Stimulated activated CD4-positive, alpha-beta T cell treated with anti-CD3 and anti-CD28 coated beads, Interleukin-4, amount 100 ng/mL, for 48 hours (primary cell): ENCODE data around the gene MAST3.
A peak's percentile ranks its signal among the peaks of the same experiment; 100 is the strongest.

Experiments
- DNase-seq, 2 donors: peaks; one replicate each; pipeline ENCODE4 v3.0.0-alpha.2; 2020; ENCODE audit warnings: low read depth in 2 of 2

The MAST3 gene

GRCh38 chr19:18135712-18136584 is 38.4 kb downstream of the MAST3 start:
- DNase-seq, result no peak

GRCh38 chr19:18137242-18137641 is 39.7 kb downstream of the MAST3 start:
- DNase-seq, result no peak

GRCh38 chr19:18137657-18138339 is 40.2 kb downstream of the MAST3 start:
- DNase-seq, result no peak

DNA sequence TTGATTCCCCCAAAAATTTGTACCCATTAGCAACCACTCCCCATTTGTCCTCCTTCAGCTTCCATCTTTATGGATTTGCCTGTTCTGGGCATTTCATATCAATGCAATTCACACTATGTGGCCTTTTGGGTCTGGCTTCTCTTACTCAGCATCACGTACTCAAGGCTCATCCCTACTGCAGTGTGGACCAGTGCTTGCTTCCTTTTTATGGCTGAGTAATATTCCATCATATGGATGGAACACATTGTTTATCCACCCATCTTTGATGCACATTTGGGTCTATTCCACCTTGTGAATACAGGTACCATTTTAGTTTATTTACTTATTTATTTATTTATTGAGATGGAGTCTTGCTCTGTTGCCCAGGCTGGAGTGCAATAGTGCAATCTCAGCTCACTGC is 42.9 kb downstream of the MAST3 start:
- no peak for DNase-seq

DNA sequence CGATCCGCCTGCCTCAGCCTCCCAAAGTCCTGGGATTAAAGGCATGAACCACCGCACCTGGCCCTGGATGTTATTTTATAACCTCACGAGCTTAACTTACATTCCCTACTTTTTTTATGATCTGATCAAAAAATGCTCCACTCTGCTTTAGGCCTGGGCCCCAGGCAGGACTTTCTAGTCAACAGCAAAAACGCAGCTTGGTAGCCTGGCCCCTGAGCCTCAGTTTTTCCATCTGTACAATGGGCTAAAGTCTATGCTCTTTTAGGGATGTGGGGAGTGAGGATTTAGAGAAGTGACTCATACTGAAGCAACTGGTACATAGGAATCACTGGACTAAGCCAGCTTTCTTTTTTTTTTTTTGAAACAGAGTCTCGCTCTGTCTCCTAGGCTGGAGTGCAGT is 43.5 kb downstream of the MAST3 start:
- no peak for DNase-seq

- no peak for DNase-seq
Observed at GRCh38 chr19:18143902-18144301, 46.3 kb downstream of the MAST3 start.

DNA sequence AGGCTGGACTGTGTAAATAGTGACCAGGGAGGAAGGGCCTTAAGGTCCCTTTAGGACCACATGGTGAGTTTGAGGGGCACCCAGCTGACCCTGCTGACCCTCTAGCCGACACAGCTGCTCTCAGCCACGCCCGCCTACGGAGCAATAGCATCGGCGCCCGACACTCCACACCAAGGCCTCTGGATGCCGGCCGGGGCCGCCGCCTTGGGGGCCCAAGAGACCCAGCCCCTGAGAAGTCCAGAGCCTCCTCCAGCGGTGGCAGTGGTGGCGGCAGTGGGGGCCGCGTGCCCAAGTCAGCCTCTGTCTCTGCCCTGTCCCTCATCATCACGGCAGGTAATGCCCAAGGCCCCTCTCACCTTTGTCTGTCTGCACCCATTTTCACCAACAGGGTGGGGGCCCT is 46.8 kb downstream of the MAST3 start:
- DNase-seq, result no peak

GRCh38 chr19:18144906-18145305 is 47.3 kb downstream of the MAST3 start:
- no peak for DNase-seq

- no peak for DNase-seq
Observed at GRCh38 chr19:18145391-18145999, 47.9 kb downstream of the MAST3 start.

DNA sequence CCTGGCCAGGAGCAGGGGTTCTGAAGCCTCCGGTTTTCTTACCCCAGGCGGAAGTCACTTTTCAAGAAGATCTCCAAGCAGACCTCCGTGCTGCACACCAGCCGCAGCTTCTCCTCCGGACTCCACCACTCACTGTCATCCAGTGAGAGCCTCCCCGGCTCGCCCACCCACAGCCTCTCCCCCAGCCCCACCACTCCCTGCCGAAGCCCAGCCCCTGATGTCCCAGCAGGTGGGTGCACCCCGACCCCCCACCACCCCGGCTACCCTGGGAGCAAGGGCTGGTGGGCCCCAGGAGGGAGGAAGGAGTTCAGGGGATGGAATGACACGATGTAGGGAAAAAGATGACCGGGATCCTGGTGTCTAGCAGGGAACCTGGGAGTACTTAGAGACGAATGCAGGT is 49.8 kb downstream of the MAST3 start:
- no peak for DNase-seq

- no peak for DNase-seq
Observed at GRCh38 chr19:18149596-18149975, 52.0 kb downstream of the MAST3 start.

DNA sequence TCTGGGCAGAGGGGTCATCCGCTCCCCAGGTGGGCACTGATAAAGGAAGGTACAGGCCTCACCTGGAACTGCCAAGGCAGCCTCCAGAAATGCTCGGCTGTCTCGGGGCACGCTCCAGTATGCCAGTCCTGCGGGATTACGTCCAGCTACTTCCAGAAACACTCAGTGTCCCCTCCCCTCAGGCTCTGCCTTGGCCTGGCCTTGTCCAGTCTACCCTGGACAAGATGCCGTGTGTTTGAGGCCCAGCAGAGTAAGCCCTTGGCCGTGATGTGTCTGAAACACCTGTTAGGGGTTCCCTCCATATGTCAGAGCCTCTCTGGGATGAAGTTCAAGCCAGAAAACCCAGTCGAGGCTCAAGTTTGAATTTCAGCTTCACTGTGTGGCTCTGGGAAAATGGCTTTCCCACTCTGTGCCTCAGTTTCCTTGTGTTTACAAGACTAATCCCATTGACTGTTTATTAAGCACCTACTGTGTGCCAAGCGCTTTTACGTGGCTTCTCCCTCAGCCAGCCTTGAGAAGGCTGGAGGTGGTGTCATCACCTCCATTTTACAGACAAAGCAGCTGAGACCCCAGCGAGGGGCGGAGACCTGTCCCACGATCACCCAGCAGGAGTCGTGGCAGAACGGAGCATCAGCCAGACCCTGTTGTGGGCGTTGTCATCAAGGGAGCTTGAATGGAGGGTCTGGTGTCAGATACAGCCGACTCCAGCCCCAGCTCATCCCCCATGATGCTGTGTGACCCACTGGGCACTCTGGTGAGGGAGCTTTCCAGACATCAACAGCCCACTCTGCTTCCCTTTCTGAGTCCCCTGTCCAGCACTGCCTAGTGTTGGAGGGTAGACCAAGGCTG is 53.4 kb downstream of the MAST3 start:
- DNase-seq, result no peak

GRCh38 chr19:18152442-18152816 is 54.9 kb downstream of the MAST3 start:
- DNase-seq, result peak; percentile 98 to 99

GRCh38 chr19:18152817-18153555 is 55.4 kb downstream of the MAST3 start, which contains the start of gene PIK3R2:
Gene PIK3R2 (plus strand): TSS chr19:18153163. CDS start chr19:18155880, 2,717 bp downstream.
- peak; percentile 100 for DNase-seq

DNA sequence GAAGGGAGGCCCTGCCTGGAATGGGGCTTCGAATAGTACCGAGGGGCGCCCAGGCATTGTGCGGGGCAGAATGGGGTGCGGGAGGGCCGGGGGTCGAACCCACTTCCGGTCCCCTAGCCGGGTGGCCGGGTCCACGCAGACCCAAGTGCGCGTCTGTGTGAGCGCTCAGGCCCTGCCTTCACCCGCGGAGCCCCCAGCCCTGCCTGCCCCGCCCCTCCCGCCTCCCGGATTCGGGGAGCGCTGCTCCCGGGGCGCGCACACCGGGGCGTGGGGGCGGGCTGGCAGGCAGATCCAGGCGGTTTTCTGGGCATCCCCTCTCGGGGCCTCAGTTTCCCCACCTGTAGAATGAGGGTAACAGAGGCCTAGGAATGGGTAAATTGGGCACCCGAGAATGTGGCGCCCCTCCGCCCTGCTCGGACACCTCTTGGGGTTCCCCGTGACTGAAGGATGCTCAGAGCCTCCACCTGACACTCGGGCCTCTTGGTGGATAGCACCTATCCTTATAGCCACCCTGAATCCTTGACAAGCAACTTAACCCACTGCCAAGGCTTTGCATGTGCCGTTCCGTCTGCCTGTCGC is 56.1 kb downstream of the MAST3 start:
- no peak for DNase-seq

DNA sequence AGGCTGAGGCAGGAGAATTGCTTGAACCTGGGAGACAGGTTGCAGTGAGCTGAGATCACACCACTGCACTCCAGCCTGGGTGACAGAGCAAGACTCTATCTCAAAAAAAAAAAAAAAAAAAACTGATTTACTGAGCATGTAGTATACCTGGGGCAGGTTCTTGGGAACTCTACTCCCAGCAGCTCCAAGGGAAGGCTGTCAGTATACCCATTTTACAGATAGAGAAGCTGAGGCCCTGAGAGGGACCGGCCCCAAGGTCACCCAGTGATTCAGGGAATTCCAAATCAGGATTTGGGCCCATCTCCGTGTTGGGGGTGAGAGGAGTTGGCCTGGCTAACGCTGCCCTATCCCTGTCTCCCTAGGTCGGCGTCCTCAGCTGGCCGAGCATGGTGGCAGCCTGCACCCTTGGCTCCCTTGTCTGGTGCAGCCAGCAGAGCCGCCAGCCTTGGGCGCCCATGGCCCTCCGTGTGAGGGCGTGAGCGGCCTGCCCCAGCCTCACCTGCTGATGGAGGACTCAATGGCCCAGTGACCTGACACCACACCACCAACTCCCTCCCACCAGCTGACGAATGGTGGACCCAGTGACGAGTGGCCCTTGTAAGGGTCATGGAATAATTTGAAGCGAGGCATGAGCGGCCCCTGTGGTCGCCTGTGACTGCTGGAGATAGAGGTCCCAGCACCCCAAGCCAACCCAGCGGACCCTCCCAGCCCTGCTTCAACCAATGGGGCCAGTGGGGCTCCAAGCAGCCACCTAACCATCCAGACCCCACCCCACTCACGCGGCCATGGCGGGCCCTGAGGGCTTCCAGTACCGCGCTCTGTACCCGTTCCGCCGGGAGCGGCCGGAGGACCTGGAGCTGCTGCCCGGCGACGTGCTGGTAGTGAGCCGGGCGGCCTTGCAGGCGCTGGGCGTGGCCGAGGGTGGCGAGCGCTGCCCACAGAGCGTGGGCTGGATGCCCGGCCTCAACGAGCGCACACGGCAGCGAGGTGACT is 57.8 kb downstream of the MAST3 start:
- DNase-seq, result no peak

- no peak for DNase-seq
Observed at GRCh38 chr19:18156268-18156667, 58.7 kb downstream of the MAST3 start.

GRCh38 chr19:18156841-18157464 is 59.4 kb downstream of the MAST3 start:
- DNase-seq, result no peak

DNA sequence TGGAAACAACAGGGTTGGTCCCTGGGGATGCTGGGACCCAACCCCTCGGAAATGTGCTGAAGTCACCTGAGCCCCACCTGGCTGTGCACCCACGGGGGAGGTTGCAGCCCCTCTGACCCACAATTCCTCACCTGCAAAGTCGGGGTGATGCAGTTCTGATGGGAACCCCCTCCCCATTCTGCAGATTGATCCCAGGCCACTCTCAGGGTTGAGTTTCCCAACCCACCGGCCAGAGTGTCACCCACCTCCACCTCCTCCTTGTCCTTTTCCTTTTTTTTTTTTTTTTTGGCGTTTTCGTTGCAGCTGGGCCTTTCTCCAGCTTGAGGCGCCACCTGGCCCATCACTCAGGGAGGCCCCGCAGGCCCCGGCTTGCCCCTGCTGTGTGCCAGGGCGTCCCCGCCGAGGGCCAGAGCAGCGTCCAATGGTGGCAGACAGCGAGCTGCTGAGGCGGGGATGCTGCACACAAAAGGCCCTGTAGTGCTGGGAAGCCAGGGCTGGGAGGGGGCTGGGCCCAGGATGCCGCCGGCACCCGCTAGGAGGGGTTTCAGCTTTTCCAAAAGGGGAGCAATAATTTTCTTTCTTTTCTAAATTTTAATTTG is 60.0 kb downstream of the MAST3 start:
- DNase-seq, result no peak
